ENCODE data around the gene LRPPRC.
"Not testable (repeated sequence)": the region's sequence is repeated elsewhere in the genome, so short reads cannot be mapped to it uniquely, and the experiment has no call there.

LRPPRC gene

GRCh38 chr2:43977677-43978375 lies 18.0 kb downstream of the LRPPRC start:
- DNase-seq: no peak

DNA sequence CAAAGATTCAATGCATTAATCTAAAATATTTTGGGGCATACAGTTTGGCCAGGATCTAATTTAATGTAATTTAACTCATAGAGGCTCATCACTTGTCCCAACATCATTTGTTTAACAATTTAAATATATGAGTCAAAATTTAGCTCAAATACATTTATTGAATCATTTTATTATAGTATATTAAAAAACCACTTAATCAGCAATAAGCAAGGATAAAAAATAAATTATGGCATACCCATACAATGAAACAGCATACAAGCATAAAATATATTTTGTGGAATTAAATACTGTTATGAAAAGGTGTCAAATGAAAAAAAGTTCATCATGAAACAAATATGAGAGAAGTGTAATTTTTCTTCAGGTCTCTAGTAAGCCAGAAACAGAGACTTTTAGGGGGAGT lies 34.9 kb downstream of the LRPPRC start:
- no peak for DNase-seq

DNA sequence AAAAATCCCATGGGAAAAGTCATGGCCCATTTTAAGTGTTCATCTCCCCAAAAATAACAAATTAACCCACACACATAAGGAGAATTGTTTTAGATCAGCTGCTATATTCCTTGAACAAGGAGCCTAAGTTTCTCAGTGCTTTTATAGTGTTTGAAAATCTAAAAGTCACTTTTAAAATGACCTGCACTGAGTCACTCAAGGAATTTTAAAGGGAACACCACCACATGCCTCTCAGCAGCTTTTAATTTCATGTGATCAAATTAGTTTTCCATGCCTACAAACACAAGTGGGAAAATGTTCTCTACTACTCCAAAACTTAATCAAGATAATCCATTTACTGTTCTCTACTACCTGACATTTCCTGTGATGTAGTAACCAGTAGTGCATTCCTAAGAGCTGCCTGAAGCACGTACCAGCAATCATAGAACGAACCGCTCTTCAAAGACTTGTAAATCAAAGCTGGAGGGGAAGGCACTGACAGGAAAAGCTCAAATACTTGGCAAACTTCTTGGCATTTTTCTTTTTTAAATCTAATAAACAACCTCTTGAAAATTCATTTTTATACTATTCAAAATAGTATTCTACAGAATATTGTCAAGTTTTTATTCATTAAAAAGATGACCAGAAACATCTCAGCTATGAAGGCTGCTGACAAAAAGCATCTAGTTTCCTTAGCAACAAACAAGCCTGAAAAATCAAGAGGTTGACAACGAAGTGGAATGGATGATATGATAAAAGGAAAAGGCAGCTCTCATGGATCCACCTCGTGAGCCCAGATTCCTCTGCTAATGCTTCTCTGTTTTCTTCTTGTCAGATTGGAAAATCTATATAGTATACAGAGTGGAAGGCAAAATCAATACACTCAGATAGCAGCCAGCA lies 37.2 kb downstream of the LRPPRC start:
- DNase-seq: no peak

GRCh38 chr2:43950383-43951008 lies 45.3 kb downstream of the LRPPRC start:
- DNase-seq: no peak

DNA sequence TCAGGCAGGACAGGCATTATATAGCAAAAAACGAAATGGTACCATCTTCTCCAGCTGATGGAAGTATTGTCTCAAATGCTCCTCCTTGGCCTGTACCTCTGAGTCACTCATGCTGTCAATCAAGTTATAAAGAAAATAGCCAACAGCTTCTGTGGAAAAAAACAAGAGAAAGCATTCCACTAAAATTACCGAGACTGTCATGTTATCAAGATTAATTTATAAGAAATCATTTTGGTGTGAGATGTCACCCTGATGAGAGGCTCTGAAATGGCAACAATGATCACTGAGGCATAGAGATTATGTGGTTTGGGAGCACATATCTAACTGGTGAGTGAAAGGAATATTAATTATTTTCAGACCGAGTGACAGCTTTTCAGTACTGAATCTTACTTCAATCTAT lies 47.4 kb downstream of the LRPPRC start:
- DNase-seq: no peak

DNA sequence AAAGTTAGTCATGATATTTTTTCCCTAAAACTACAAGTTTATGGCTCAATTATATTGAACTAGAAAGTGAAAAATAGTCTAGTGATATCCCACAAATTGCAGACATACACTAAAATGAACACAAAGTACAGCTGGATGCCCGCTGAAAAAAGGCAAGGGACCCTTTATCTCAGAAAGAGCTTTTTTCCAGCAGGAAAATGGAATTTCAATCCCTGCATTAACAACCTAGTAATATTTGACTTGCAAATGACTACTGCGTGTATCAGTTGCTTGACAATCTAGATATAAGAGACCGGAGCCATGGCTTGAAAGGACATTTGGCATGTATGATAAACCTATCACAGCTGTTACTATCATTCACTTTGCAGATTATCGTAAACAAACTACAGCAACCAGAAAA lies 49.1 kb downstream of the LRPPRC start:
- no peak for DNase-seq

DNA sequence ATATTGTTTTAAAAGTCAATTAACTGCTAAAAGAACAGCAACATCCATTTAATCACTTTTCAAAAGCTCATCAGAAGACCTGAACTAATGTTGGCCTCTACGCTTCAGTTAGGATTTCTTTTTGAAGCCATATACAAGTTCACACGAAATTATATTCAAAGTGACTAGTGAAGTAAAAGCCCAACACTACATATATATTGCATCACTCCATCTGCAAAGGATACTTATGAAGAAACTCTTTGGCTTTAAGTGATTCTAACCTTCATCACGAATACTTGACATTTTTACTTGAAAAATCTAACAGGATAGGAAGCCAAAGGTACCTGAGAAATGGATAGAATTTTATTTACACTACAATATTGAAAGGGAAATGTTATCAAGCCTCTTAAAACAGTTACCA lies 50.4 kb downstream of the LRPPRC start:
- DNase-seq: no peak

DNA sequence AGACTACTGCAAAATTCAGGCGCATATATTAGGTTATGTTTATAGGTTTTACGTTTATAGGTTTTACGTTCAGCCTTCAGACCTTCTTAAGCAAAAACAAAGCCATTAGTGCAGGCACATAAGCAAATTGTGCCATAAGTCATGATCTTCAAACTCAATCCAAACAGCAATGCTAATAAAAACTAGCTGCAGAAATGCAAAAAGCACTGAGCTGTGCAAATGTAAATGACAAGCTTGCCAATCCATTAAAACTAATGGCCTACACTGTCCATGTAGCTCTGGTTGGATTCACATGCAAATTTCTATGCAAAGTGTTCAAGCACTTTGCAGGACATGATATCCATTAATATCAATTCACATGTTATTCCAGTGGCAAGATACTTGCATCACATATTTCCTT lies 50.9 kb downstream of the LRPPRC start:
- DNase-seq: no peak

GRCh38 chr2:43943809-43944452 lies 51.9 kb downstream of the LRPPRC start:
- DNase-seq: no peak

GRCh38 chr2:43943323-43943722 lies 52.5 kb downstream of the LRPPRC start:
- no peak for DNase-seq

DNA sequence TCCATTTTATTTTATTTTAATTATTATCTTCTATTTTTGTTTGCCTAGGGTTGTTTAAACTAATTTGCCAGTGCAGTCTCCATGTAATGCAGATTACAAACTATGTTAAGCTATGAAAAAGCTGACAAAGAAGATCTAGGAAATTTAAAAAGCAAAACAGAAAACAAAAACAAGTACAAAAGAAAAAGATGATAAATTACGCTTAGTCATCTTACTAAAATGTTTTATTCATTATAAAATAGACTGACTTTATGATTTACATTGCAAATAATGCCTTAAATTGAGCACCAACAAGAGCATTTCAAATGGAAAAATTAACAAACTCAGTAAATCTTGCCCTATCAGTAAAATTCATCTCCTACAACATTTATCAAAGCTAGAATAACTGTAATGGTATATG lies 52.9 kb downstream of the LRPPRC start:
- no peak for DNase-seq

GRCh38 chr2:43941966-43942365 lies 53.8 kb downstream of the LRPPRC start:
- DNase-seq: no peak

DNA sequence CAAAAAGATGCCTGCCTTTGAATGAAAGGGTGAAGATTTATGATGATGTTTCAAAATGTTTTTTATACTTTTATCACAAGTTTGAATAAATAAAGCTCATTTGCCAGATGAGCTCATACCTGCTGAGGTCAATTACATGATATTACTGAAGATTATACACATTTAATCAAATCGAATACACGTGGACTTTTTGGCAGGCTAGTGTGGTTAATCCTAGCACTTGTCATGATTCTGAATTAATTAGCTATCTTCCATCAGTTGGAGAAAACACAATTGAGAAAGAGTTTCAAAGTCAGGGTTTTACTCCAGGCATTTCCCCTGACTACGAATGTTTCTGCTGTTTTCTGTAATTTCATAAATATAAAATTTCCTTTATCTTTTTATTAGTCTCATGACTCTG lies 54.4 kb downstream of the LRPPRC start:
- no peak for DNase-seq

DNA sequence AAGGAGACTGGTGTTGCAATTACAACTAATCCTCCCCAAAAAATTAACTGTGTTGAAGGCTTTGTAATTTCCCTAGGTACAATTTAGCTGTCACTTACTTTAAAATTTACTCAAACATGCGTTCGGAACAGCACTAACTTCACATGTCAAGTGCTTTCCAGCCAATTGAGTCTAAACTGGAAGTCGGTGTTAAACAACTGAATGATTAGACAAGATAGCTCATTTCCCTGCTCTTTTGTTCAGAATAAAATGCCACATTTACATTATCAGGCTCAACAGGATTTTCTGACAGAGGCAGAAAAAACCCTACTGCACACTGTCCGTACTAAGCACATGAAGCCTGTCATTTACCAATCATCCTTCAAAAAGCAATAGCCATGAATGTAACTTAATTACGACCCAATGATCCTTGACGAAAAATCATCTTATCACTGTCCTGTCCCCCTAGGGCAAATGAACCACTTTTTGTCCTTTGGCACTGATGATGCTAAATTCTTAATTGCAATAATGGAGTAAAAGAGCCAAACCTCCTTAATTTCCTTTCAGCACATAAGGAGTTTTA lies 56.0 kb downstream of the LRPPRC start:
- no peak for DNase-seq

GRCh38 chr2:43937269-43937820 lies 58.4 kb downstream of the LRPPRC start:
- DNase-seq: no peak

DNA sequence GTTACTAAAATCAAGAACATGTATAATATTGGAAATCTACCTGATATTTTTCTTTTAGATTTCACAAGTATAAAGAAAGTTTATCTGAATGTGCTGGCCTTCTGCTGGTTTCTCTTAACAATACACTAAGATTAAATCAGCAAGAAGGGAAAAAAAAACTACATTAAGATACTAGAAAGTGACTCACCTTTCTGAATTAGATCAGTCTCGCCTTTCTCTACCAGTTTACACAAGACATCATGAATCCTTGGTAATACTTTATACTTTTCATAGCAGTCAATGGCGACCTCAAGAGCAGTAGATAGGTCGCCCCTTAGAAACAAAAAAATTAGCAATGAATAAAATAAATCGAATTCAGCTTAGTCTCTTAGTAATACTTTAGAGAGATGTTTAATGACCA lies 61.2 kb downstream of the LRPPRC start:
- DNase-seq: no peak

DNA sequence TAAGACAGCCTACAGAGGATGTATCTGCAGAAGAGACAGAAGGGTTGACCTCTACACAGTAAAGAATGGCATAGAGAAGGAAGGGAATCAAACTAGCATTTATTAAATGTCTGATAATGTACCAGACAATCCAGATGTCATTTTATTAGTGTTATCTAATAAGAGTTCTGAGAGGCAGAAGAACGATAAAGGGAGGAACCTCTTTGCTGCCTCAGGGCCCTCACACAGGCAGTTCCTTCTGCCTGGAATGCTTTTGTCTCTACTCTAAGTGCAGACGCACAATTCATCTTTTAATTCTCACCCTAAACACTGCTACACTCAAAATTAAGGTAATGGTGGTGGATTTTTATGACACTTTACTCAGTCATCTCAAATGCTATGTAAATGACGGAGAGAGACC lies 64.5 kb downstream of the LRPPRC start:
- no peak for DNase-seq

DNA sequence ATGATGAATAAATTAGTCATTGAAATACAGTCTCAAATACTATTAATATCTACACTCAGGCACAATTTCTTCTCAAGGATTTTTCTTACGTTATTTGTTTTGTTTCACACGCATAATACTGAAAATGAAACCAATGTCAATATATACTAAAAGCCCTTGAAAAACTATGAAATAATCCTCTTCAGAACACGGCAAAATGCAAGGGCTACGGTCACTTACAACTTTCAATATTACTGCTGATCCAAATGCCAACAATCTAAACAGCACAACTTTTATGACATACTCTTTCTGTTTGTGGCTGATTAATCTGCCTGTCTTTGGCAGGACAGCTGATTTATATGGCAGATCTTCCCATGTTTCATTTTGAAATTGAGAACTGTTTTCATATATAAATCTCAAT lies 68.3 kb downstream of the LRPPRC start:
- no peak for DNase-seq

- DNase-seq: no peak
Measured at GRCh38 chr2:43925431-43925830, 70.4 kb downstream of the LRPPRC start.

GRCh38 chr2:43924463-43924862 lies 71.3 kb downstream of the LRPPRC start:
- DNase-seq: no peak

DNA sequence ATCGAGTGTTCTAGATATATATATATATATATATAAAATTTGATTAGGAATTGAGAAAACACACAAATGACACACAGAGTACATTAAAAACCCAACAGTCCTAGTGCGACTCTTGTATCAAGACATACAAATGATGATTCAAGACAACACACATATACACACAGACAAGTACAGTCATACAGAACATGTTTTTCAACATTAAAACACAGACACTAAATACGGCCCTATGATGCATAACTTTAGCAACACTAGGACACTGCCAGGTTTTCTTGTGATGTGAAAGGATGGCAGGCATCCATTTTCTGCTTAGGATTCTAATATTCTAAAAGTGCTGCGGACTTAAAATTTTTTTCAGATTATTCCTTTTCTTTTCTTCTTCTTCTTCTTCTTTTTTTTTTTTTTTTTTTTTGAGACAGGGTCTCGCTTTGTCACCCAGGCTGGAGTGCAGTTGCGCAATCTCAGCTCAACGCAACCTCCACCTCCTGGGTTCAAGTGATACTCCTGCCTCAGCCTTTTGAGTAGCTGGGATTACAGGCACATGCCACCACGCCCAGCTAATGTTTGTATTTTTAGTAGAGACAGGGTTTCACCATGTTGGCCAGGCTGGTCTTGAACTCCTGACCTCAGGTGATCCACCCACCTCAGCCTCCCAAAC lies 84.5 kb downstream of the LRPPRC start:
- DNase-seq: not testable (repeated sequence)

DNA sequence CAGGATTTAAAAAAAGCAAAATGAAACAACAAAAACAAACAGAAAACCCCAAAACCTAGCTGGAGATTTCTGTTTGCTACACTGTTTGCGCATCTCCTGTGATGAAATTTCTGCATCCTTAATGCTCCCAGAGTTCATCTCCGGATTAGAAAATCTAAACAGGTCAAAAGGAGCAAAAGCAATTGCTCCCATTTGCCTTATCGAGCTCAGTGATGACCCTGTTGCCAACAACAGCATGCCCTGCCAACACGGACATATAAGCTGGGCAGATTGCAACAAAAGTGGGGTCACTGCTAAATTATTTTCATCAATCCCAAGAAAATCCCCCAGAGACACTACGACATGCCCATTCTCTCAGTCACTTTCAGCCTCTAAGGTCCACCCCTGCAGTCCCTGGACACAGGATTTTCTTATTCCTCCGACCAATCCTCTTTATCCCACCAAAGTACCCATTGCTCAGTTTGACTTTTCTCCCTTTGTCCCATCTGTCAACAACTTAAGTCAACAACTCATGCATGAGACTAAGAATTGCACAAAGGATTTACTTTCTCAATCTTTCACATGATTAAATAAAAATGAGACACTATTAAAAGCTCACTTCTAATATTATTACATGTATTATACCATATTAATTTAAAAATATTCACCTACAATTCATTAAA lies 89.2 kb downstream of the LRPPRC start:
- no peak for DNase-seq
